IMR-90 (cell line): ENCODE results near the gene TEAD1.

Source experiments
- MXI1 ChIP-seq: IDR thresholded peaks from 2 replicates; pipeline ENCODE4 v1.6.1; 2012; ENCODE audit warnings: low read depth, mild to moderate bottlenecking, low read length, moderate library complexity, borderline replicate concordance
- TF ChIP-seq, protein P1 (sequence below): conservative IDR thresholded peaks from 2 replicates; pipeline ENCODE4 v1.5.1; 2012; ENCODE audit warnings: mild to moderate bottlenecking, low read depth, low read length, improper control_type of control experiment

GRCh38 chr11:12628314-12628713 lies 45.9 kb upstream of the TEAD1 start:
- TF ChIP-seq, protein P1, sequence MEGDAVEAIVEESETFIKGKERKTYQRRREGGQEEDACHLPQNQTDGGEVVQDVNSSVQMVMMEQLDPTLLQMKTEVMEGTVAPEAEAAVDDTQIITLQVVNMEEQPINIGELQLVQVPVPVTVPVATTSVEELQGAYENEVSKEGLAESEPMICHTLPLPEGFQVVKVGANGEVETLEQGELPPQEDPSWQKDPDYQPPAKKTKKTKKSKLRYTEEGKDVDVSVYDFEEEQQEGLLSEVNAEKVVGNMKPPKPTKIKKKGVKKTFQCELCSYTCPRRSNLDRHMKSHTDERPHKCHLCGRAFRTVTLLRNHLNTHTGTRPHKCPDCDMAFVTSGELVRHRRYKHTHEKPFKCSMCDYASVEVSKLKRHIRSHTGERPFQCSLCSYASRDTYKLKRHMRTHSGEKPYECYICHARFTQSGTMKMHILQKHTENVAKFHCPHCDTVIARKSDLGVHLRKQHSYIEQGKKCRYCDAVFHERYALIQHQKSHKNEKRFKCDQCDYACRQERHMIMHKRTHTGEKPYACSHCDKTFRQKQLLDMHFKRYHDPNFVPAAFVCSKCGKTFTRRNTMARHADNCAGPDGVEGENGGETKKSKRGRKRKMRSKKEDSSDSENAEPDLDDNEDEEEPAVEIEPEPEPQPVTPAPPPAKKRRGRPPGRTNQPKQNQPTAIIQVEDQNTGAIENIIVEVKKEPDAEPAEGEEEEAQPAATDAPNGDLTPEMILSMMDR, result no peak
- TF ChIP-seq MXI1, result no peak
